GM23338 (cell line): ENCODE measurements around the gene NEUROG3. TPM values are rescaled to one million over a fixed set of nuclear protein-coding genes. Genes with fewer than 3 reads are reported as not detected.
A peak's percentile ranks its signal among the peaks of the same experiment; 100 is the strongest.

Experiments used
- ATAC-seq: fragments of 200-7000 bp; cut with Tn5 transposase; 3 replicates; pipeline ENCODE4 v1.9.1; 2020
- DNase-seq: peaks from one replicate; pipeline ENCODE4 v3.0.0-alpha.2; 2015; ENCODE audit warnings: low spot score
- H2AFZ ChIP-seq: fragments of 200-600 bp; sonication (generic); 2 replicates; pipeline ENCODE4 v1.8.0; 2016; ENCODE audit warnings: antibody characterized with exemption, mild to moderate bottlenecking, moderate library complexity
- H3F3A ChIP-seq: fragments of 200-600 bp; sonication (generic); replicated peaks from 2 replicates; pipeline ENCODE4 v1.8.0; 2017; ENCODE audit warnings: antibody characterized with exemption, mixed run types, low read depth
- H3K27ac ChIP-seq: fragments of 200-600 bp; sonication (generic); 2 replicates; pipeline ENCODE4 v1.6.1; 2016; ENCODE audit warnings: low read depth
- H3K27me3 ChIP-seq: fragments of 200-600 bp; sonication (generic); 2 replicates; pipeline ENCODE4 v1.8.0; 2016; ENCODE audit warnings: mild to moderate bottlenecking, mixed run types, moderate library complexity; ENCODE audit not compliant: insufficient read depth
- H3K36me3 ChIP-seq: fragments of 200-600 bp; sonication (generic); 2 replicates; pipeline ENCODE4 v1.8.0; 2016; ENCODE audit warnings: mild to moderate bottlenecking; ENCODE audit not compliant: insufficient read depth
- H3K4me1 ChIP-seq: fragments of 200-600 bp; sonication (generic); 2 replicates; pipeline ENCODE4 v1.8.0; 2016; ENCODE audit warnings: mild to moderate bottlenecking, moderate library complexity; ENCODE audit not compliant: insufficient read depth
- H3K4me2 ChIP-seq: fragments of 200-600 bp; sonication (generic); 2 replicates; pipeline ENCODE4 v1.7.1; 2017; ENCODE audit warnings: mixed run types
- H3K4me3 ChIP-seq: fragments of 200-600 bp; sonication (generic); 2 replicates; pipeline ENCODE4 v1.6.1; 2016; ENCODE audit warnings: mixed run types
- H3K79me2 ChIP-seq: fragments of 200-600 bp; sonication (generic); replicated peaks from 2 replicates; pipeline ENCODE4 v1.8.0; 2017; ENCODE audit warnings: mild to moderate bottlenecking; ENCODE audit not compliant: insufficient read depth
- H3K9me2 ChIP-seq: fragments of 200-600 bp; sonication (generic); 2 replicates; pipeline ENCODE4 v1.8.0; 2017; ENCODE audit not compliant: insufficient read depth
- H4K20me1 ChIP-seq: fragments of 200-600 bp; sonication (generic); replicated peaks from 2 replicates; pipeline ENCODE4 v1.8.0; 2017; ENCODE audit warnings: mild to moderate bottlenecking; ENCODE audit not compliant: insufficient read depth
- H3K27ac Mint-ChIP-seq: 2 replicates; pipeline ENCODE4 v1.8.0; 2020; ENCODE audit warnings: inconsistent platforms, mild to moderate bottlenecking, moderate library complexity, mixed read lengths
- H3K27me3 Mint-ChIP-seq: 3 replicates; pipeline ENCODE4 v1.8.0; 2022; ENCODE audit warnings: low read depth, mild to moderate bottlenecking, moderate library complexity, mixed read lengths, inconsistent platforms; ENCODE audit not compliant: insufficient read depth, poor library complexity
- H3K36me3 Mint-ChIP-seq: 3 replicates; pipeline ENCODE4 v1.8.0; 2021; ENCODE audit warnings: low read depth, mild to moderate bottlenecking, inconsistent platforms, moderate library complexity, mixed read lengths
- H3K4me1 Mint-ChIP-seq: 3 replicates; pipeline ENCODE4 v1.8.0; 2020; ENCODE audit warnings: mild to moderate bottlenecking, inconsistent platforms, mixed read lengths
- H3K4me3 Mint-ChIP-seq: 3 replicates; pipeline ENCODE4 v1.8.0; 2021; ENCODE audit warnings: moderate library complexity, mild to moderate bottlenecking, inconsistent platforms, mixed read lengths
- H3K9me3 Mint-ChIP-seq: 3 replicates; pipeline ENCODE4 v1.8.0; 2020; ENCODE audit warnings: moderate library complexity, mild to moderate bottlenecking, inconsistent platforms, mixed read lengths
- CTCF ChIP-seq, 2 experiments: fragments of 200-600 bp in 1 of 2; sonication (generic) in 1 of 2; conservative IDR thresholded peaks; 2 replicates each; pipeline versions ENCODE4 v1.5.1 to v1.6.1; 2016 to 2017; ENCODE audit warnings: antibody characterized with exemption in 2 of 2, low read depth in 2 of 2, mild to moderate bottlenecking in 2 of 2, moderate library complexity in 1 of 2
- EZH2 ChIP-seq: fragments of 200-600 bp; sonication (generic); IDR thresholded peaks from one replicate; pipeline ENCODE4 v1.8.0; 2017; ENCODE audit warnings: antibody characterized with exemption, mild to moderate bottlenecking, low read depth; ENCODE audit not compliant: unreplicated experiment
- EZH2phosphoT487 ChIP-seq: fragments of 200-600 bp; sonication (generic); IDR thresholded peaks from one replicate; pipeline ENCODE4 v1.8.1; 2018; ENCODE audit warnings: antibody characterized with exemption; ENCODE audit not compliant: unreplicated experiment
- REST ChIP-seq: IDR thresholded peaks from one replicate; pipeline ENCODE4 v1.6.1; 2018; ENCODE audit warnings: antibody characterized with exemption; ENCODE audit not compliant: unreplicated experiment
- STAT1 ChIP-seq: IDR thresholded peaks from one replicate; pipeline ENCODE4 v1.6.1; 2016; ENCODE audit warnings: antibody characterized with exemption; ENCODE audit not compliant: unreplicated experiment
- long read RNA-seq: library from polyadenylated mRNA; unstranded; transcript quantifications from one replicate; pipeline ENCODE4 v2.0.0, GENCODE V29; 2020; ENCODE audit not compliant: unreplicated experiment
- polyA plus RNA-seq: library from polyadenylated mRNA; unstranded; fragments of >200 nt; fragmentation: Nextera tagmentation; extraction: Ambion mirVana; gene quantifications from 2 replicates; pipeline ENCODE4 v1.2.1, GENCODE V29; 2016
- total RNA-seq: library from RNA; depleted of rRNA; stranded (reverse); fragments of >200 nt; shearing (Covaris generic); gene quantifications from 2 replicates; pipeline ENCODE4 v1.2.3, GENCODE V29; 2014; rRNA removed
- TF ChIP-seq, protein P1 (sequence below): IDR thresholded peaks from 2 replicates; pipeline ENCODE4 v1.6.1; 2016; ENCODE audit warnings: antibody characterized with exemption

NEUROG3 gene, protein sequence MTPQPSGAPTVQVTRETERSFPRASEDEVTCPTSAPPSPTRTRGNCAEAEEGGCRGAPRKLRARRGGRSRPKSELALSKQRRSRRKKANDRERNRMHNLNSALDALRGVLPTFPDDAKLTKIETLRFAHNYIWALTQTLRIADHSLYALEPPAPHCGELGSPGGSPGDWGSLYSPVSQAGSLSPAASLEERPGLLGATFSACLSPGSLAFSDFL
- total RNA-seq = 0.16 TPM in 1 of 2 replicates, not detected in the other
- polyA plus RNA-seq = 0.31 TPM in 1 of 2 replicates, not detected in the other
- long read RNA-seq = 0 reads

DNA sequence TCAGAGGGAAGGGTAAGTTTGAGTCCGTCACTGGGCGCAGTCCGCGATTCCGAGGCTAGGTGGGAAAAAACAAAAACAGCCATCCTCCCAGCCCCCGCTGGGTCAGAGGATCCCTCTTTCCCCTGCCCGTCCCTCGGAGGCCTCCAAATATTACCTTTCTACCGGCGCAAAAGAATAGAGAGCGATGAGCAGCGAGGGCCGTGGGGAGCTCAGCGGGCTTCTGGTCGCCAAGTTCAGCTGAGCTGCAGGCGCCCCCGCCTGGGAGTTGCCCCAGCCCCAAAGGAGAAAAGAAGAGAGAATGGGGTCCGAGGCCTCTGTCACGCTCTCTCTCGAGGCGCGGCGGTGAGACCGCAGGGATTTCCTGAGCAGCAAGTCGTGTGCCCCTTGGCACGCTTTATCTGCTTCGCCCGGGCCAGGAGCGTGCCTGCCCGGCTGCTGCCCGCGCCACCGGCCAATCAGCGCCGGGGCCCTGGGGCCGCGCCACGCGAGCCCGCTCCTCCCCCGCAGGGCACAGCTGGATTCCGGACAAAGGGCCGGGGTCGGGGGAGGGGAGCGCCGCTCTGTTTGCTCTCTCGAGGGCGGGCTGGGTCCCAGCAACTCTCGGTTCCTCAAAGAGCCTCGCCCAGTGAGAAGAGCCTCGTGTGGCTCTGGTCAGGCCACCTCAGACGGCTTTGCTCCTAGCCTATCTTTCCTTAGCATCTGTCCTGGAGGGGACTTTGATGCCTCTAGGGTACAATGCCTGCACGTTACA is at the start of gene NEUROG3:
NEUROG3 (minus strand) TSS at position 367 of the 751 bp plus-strand sequence. CDS start 379 bp downstream, outside the sequence.
- peaks cover 29% of the 10 kb centered on the region for H3F3A ChIP-seq
- no peak within 1 kb of the TSS for H3K27ac Mint-ChIP-seq
- DNase-seq (peak; percentile 74), ATAC-seq (peak; percentile 19)
- peak within 1 kb of the TSS; percentile 67 for H3K4me3 ChIP-seq
- peaks cover 98% of the 10 kb centered on the region for H3K27me3 Mint-ChIP-seq
- no peaks in the 10 kb centered on the region; the same call in 1 of the 2 replicates for H4K20me1 ChIP-seq
- H3K4me2 ChIP-seq = peak within 1 kb of the TSS; percentile 94
- H3K79me2 ChIP-seq = no peaks in the 10 kb centered on the region
- peaks cover 4% of the 10 kb centered on the region; the same call in 1 of the 3 replicates for H3K36me3 Mint-ChIP-seq
- peak within 1 kb of the TSS; percentile 88 for H2AFZ ChIP-seq
- no peaks in the 10 kb centered on the region for H3K9me2 ChIP-seq
- peaks cover 8% of the 10 kb centered on the region; the same call in 2 of the 3 replicates for H3K9me3 Mint-ChIP-seq
- H3K27me3 ChIP-seq = peaks cover 99% of the 10 kb centered on the region
- H3K4me1 ChIP-seq = peaks cover 83% of the 10 kb centered on the region
- H3K4me3 Mint-ChIP-seq = peak within 1 kb of the TSS; percentile 76
- H3K4me1 Mint-ChIP-seq = peaks cover 75% of the 10 kb centered on the region
- H3K27ac ChIP-seq = no peak within 1 kb of the TSS
- TF ChIP-seq EZH2phosphoT487 (no peak), CTCF (conservative IDR thresholded peaks at IDR 0.05; ENCODE audit: low read depth in 2 of 2) (0 out of 4 replicates have a peak, but pooled peaks of 1 of the 2 experiments have one; percentile 12), EZH2 (peak; percentile 85), REST (no peak)
- no peaks in the 10 kb centered on the region for H3K36me3 ChIP-seq

DNA sequence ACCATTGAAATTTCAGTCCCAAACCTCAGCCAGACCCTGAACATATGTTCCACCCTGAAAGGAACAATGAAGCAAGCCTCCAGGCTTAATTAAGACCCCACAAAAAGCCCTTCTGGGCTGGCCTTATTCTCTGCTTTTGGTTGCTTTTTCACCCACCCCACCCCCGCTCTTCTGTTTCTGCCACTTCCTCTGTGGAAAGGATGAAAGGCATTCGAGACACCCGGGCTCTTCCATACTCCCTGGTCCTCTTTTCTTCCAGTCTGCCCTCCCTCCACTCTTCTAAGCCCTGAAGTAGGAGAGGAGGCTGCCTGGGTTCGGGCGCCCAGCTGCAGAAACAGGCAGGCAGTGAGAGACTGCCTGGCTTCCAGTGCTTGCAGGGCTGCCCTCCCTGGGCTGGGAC is 47.4 kb upstream of the NEUROG3 start:
- no peaks in the 10 kb centered on the region for H3K36me3 ChIP-seq
- Mint-ChIP-seq H3K4me3 (no peak overlapping the region), H3K27ac (no peak overlapping the region), H3K27me3 (peaks cover 4% of the 10 kb centered on the region), H3K4me1 (peaks cover 6% of the 10 kb centered on the region; the same call in 1 of the 3 replicates), H3K36me3 (no peaks in the 10 kb centered on the region), H3K9me3 (peaks cover 8% of the 10 kb centered on the region)
- no peaks in the 10 kb centered on the region for H4K20me1 ChIP-seq
- 0 out of 2 replicates have a peak overlapping the region, but pooled peaks have one; percentile 38 for H3K4me2 ChIP-seq
- no peaks in the 10 kb centered on the region for H3K79me2 ChIP-seq
- no peaks in the 10 kb centered on the region for H3K27me3 ChIP-seq
- H3K4me3 ChIP-seq = no peak overlapping the region
- H3F3A ChIP-seq = no peaks in the 10 kb centered on the region
- H3K4me1 ChIP-seq = no peaks in the 10 kb centered on the region
- DNase-seq (no peak), ATAC-seq (no peak)
- H3K9me2 ChIP-seq = no peaks in the 10 kb centered on the region
- no peak overlapping the region for H3K27ac ChIP-seq
- H2AFZ ChIP-seq = peak overlapping the region; percentile 78
- no peak for TF ChIP-seq STAT1
- TF ChIP-seq, protein P1, sequence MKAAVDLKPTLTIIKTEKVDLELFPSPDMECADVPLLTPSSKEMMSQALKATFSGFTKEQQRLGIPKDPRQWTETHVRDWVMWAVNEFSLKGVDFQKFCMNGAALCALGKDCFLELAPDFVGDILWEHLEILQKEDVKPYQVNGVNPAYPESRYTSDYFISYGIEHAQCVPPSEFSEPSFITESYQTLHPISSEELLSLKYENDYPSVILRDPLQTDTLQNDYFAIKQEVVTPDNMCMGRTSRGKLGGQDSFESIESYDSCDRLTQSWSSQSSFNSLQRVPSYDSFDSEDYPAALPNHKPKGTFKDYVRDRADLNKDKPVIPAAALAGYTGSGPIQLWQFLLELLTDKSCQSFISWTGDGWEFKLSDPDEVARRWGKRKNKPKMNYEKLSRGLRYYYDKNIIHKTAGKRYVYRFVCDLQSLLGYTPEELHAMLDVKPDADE = no peak
- no peak for TF ChIP-seq REST
